ENCODE measurements around the gene HIP1R.
"Not testable (repeated sequence)": the region's sequence is repeated elsewhere in the genome, so short reads cannot be mapped to it uniquely, and the experiment has no call there.

HIP1R gene

DNA sequence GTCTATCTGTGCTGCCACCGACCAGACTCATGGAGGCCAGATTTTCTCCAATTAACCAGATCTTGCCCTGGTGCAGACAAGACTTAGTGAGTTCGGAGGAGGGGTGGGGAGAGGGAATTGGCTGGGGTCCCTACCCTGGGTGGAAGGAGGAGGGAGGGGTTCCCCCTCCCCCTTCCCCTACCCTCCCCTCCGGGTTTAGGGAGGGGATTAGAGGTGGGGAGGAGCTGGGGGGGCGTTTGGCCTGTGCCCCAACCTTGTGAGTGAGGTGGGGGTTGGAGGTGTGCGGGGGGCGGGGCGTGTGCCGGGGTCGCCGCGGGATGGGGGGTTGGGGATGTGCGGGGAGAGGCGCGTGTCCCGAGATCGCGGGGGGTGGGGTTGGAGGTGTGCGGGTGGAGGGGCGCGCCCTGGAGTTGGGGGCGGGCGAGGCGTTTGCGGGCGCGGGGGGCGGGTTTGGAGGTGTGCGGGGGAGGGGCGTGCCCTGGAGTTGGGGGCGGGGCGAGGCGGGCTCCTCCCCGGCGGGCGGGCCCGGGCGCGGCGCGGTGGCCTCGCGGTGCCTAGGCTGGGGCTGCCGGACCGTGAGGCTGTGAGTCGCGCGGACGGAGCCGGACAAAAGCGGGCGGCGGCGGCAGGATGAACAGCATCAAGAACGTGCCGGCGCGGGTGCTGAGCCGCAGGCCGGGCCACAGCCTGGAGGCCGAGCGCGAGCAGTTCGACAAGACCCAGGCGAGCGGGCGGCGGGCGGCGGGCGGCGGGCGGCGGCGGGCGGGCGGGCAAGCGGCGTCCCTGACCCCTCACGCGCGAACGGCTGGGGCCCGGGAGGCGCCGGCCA lies at the start of gene HIP1R:
TSS of gene HIP1R (plus strand) at position 537 of the 829 bp plus-strand sequence. CDS start at position 631, 94 bp downstream.
- DNase-seq, result no peak

GRCh38 chr12:122785503-122785902 lies 49.8 kb upstream of the HIP1R start:
- no peak for DNase-seq

DNA sequence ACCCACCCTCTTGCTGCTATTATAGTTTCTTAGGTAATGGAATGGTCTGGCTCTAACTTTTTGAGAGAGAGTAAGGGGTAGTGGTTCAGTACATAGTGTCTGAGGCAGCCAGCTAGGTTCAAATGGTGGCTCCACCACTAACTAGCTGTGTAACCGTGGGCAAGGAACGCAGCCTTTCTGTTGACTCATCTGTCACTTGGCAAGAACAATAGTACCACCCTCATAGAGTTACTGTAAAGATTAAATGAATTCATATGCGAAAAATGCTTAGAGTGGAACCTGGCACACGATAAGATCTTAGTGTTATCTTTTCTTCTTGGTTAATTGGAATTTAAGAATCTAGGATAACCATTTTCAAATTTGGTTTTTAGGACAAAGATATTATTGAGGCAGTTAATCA lies 46.9 kb upstream of the HIP1R start:
- DNase-seq, result peak; percentile 42

DNA sequence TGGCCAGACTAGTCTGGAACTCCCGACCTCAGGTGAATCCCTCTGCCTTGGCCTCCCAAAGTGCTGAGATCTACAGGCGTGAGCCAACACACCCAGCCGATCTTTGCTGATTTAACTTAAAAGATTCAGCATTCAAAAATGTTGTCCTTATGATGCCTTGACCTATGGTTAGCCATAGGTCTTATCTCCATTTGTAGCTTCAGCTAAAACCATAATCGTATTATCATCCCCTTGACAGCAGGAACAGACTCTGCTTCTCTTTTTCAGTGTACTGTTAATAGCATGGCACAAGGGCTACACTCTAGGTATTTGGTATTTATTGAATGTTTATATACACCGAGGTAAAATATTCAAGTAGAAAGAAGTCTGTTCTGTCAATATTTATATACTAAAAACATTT lies 45.6 kb upstream of the HIP1R start:
- no peak for DNase-seq

DNA sequence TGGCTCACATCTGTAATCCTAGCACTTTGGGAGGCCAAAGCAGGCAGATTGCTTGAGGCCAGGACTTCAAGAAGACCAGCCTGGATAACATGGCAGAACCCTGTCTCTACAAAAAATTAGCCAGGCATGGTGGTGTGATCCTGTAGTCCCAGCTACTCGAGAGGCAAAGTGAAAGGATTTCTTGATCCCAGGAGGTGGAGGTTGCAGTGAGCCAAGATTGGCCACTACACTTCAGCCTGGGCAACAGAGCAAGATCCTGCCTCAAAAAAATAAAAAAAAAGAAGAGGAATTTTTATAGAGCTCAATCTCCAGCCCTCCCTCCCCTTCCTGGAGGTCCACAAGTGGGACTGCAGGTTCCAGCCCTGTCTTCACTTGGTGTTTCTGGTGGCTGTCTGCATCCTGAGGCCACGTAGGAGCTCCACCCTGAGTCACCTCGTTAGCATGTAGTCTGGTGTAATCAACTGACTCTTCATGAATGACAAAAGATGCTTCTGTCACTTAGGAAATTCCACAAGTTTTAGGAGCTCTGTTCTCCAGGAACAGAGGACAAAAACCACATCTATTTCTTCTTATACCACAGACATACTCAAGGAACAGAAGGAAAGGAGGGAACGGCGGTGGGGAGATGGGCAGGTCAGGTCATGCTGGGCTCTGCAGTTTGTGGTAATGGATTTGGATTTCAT lies 44.7 kb upstream of the HIP1R start:
- peak; percentile 69 for DNase-seq

- peak; percentile 47 for DNase-seq
Measured at GRCh38 chr12:122793685-122794106, 41.6 kb upstream of the HIP1R start.

- no peak for DNase-seq
Measured at GRCh38 chr12:122795807-122796206, 39.5 kb upstream of the HIP1R start.

DNA sequence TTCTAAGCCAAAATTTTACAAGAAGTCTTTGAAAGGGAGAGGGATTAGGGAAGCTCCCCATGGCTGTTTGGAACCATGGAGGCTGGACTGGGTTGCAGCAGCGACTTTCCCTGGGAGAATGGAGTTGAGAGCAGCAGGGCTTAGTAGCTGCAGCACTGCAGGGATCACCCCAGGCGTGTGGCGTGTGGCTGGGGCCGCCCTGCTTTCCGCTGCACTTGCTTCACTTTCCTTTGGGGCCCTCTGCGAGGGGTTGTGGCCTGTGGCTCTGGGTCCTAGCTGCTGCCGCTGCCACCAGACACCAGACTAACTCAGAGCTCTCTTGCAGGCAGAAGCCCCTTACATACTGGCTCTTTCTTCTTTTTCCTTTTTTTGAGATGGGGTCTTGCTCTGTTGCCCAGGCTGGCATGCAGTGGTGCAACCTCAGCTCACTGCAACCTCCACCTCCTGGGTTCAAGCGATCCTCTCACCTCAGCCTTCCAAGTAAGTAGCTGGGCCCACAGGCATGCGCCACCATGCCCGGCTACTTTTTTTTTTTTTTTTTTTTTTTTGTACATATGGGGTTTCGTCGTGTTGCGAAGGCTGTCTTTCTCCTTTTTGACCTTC lies 35.5 kb upstream of the HIP1R start:
- no peak for DNase-seq

GRCh38 chr12:122803937-122804336 lies 31.3 kb upstream of the HIP1R start:
- no peak for DNase-seq

DNA sequence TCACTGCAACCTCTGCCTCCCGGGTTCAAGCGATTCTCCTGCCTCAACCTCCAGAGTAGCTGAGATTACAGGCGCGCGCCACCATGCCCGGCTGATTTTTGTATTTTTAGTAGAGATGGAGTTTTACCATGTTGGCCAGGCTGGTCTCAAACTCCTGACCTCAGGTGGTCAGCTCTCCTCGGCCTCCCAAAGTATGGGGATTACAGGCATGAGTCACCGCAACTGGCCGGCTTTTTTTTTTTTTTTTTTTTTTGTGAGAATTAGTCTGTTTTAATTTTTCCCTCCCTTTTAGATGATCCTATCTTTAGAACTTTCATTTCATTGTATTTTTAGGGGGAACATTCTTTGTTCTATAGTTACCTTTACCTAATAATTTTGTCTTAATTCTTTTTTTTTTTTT lies 30.3 kb upstream of the HIP1R start:
- not testable (repeated sequence) for DNase-seq

GRCh38 chr12:122807651-122808050 lies 27.6 kb upstream of the HIP1R start:
- no peak for DNase-seq

- no peak for DNase-seq
Measured at GRCh38 chr12:122811777-122812176, 23.5 kb upstream of the HIP1R start.

DNA sequence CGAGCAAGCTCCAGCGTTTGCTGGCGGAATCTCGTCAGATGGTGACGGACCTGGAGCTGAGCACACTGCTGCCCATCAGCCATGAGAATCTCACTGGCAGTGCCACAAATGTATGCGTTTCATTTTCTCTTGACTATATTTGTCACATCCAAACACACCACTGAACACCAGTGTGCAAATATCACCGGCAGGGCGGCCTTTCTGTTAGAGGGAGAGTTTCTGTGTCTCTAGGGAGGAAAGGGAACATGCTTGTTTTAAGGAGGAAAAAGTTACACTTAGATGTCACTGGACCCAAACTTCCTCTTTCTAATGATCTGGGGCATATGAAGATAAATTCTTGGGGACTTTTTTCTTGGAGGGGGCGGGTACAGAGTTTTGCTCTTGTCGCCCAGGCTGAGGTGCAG lies 21.9 kb upstream of the HIP1R start:
- DNase-seq, result no peak

DNA sequence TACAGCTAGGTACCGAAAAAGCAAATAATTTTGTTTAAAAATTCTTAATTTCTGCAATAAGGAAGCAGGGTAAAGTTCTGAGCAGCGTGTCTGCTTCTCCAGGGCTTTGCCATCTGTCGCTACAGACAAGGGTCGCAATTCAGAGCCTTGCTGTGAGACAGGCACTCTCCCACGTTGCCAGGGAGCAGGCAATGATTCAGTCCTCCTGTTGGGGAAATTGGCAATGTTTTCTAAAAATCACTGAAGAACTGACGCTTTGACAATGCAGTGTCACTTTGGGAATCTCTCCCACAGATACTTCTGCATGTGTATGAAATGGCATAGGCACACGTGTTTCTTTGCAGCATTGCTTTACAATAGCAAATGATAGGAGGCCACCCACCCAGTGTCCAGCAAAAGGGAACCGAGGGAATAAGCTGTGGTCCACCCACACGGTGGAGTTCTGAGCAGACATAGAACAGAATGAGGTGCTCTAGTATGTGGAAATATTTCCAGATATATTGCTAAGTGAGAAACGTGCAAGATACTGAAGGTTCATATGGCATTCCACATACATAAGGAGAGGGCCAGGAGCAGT lies 16.0 kb upstream of the HIP1R start:
- DNase-seq, result no peak

DNA sequence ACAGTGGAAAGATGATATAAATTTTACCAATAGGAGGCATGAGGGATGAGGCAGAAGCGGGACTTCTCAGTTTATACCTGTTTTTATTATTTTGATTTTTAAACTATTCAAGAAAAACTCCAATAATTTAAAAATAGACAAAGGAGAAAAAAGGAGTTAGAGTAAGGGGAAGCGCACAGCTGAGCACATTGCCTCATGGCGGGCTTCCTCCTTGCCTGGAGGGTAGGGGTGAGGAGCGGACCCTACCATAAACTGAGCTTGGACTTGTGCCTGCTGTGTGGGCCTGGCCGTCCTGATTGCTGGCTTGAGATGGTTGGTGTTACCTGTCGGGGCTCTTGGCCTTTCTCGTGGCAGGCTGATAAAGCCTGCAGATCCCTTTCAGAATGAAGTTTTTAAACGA lies 15.1 kb upstream of the HIP1R start:
- no peak for DNase-seq

- no peak for DNase-seq
Measured at GRCh38 chr12:122820838-122821271, 14.4 kb upstream of the HIP1R start.

- no peak for DNase-seq
Measured at GRCh38 chr12:122823429-122823828, 11.8 kb upstream of the HIP1R start.

GRCh38 chr12:122825773-122826724 lies 9.2 kb upstream of the HIP1R start:
- DNase-seq, result no peak

- DNase-seq, result no peak
Measured at GRCh38 chr12:122827258-122827657, 8.0 kb upstream of the HIP1R start.

DNA sequence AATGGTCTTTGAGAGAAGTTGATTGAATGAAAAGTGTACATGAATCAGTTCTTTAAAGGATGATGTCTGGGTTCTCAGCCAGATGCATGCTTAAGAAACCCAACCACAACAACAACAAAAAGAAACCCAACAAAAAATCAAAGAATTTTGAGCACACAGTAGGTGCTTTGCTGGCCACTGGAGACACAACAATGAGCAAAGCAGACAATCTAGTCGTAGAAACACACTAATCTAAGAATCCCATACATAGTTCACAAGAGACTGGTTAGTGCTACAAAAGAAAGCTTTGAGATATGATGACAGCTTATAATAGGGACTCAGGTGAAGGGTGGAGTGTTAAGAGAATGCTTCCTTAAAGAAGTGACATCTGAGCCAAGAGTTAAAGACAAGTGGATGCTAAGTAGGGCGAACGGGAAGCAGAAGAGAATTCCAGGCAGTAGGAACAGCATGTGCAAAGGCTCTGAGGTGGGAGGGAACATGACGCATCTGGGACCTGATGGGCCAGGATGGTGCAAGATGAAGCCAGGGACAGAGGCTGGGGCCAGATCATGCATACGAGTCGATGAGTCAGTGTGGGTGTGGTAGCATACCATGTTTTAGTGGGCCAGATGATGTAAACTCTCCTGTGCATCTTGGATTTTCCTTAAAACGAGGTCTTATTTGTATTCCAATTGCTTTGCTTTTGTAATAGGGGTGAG lies 4.6 kb upstream of the HIP1R start:
- peak; percentile 73 for DNase-seq

DNA sequence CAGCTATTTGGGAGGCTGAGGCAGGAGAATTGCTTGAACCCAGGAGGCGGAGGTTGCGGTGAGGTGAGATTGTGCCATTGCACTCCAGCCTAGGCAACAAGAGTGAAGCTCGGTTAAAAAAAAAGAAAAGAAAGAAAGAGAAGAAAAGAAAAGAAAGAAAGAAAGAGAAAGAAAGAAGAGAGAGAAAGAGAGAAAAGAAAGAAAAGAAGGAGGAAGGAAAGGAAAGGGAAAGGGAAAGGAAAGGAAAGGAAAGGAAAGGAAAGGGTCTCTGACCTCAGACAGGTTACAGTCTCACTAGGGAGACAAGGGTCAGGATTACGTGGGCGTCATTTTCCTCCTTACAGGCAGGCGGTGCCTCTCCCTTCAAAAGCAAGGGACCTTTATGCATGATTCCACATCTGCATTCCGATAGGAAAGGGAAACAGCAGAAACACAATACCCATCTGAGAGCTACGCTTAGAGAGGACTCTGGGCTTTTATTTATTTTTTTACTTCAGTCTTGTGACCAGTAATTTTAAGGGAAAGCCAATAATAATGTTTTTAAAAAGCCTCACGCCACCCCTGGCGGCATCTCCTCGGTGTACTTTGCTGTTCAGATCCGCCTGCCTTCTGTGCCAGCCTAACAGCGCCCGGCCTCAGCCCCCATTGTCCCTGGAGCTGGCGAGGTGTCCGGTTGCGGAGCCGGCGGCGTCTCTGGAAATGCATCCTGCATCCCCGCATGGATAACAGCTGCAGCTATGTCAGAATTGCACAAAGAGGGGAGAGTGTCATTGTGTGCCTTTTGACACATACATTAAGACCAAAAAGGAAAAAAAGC lies 945 bp upstream of the HIP1R start:
- no peak for DNase-seq
